GM20000 (cell line): ENCODE measurements around the gene ARID4A.

Experiments
- DNase-seq: peaks from one replicate; pipeline ENCODE4 v3.0.0; 2012; ENCODE audit warnings: low spot score
- TF ChIP-seq, protein P1 (sequence below): IDR thresholded peaks from 2 replicates; pipeline ENCODE4 v1.5.1; 2012; ENCODE audit warnings: mild to moderate bottlenecking, control low read depth; ENCODE audit errors: extremely low read depth, missing control alignments

Gene ARID4A

DNA sequence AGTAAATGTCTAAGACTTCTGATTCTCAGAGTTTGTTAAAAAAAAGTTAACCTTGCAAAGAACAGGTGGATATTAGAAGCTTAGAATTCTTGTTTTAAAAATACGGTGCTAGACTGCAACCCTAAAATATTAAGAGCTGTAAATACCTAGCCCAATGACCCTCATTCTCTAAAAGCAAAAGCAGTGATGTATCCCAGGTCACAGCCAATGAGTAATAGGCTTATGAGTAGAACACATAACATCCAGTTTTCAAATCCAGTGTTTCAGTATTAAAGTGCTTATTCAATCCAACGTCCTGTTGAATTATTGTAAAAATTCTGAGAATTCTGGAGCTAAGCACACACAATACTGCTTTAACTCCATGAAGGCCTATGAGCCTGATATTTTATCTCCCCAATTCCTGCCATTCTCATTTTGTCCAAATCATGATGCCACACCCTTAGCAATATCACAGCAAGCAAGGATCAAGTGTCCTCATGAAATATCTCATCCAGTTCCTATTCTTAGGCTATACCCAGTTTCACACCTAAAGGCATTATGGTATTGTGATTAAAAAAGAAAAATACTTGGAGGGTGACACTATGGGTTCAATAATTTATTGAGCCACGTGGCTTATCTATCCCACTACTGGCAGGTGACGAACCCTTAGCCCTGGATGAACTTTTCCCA is 15.3 kb upstream of the ARID4A start:
- no peak for DNase-seq
- TF ChIP-seq, protein P1, sequence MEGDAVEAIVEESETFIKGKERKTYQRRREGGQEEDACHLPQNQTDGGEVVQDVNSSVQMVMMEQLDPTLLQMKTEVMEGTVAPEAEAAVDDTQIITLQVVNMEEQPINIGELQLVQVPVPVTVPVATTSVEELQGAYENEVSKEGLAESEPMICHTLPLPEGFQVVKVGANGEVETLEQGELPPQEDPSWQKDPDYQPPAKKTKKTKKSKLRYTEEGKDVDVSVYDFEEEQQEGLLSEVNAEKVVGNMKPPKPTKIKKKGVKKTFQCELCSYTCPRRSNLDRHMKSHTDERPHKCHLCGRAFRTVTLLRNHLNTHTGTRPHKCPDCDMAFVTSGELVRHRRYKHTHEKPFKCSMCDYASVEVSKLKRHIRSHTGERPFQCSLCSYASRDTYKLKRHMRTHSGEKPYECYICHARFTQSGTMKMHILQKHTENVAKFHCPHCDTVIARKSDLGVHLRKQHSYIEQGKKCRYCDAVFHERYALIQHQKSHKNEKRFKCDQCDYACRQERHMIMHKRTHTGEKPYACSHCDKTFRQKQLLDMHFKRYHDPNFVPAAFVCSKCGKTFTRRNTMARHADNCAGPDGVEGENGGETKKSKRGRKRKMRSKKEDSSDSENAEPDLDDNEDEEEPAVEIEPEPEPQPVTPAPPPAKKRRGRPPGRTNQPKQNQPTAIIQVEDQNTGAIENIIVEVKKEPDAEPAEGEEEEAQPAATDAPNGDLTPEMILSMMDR = no peak

DNA sequence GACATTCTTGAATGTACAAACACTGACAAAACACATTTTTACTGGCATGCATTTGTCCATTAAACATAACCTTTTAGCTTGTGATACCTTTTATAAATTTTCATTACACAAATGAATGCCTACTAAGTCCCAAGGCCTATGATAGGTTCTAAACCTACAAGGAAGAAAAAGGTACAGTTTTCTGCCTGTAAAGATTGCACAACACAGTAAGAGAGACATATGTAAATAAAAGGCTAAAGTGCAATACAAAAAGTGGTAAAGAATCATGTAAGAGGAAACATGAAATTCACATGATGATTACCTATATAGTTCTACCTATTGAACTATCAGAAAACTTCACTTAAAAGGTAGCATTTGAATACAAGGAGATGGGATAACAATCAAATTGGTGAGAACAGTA is 14.6 kb upstream of the ARID4A start:
- DNase-seq = no peak

DNA sequence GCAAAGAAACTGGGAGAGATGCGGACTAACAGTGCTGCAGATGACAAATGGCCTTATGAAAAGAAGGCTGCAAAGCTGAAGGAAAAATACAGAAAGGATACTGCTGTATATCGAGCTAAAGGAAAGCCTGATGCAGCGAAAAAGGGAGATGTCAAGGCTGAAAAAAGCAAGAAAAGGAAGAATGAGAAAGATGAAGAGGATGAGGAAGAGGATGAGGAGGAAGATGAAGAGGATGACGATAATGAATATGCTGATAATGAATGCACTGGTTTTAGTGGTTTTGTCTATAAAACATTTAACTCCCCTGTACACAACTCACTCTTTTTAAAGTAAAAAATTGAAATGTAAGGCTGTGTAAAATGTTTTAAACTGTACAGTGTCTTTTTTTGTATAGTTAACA is 13.2 kb upstream of the ARID4A start:
- no peak for DNase-seq
- TF ChIP-seq, protein P1 = no peak

More for the DNA sequence above, 14.6 kb upstream of the ARID4A start:
- TF ChIP-seq, protein P1 = no peak

DNA sequence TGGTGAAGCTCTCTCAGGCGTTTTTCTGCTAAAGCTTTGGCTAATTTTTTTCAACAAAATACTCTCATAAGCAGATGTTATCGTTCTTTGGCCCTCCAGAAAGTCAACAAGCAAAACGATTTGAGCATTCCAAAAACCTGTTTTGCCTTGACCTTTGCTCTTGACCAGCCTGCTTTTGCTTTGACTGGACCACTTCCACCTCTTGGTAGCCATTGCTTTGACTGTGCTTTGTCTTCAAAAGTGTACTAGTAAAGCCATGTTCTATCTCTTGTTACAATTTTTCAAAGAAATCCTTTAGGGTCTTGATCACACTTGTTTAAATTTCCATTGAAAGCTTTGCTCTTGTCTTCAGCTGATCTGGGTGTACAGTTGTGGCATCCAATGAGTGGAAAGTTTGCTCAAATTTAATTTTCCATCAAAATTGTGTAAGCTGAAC is 10.7 kb upstream of the ARID4A start:
- TF ChIP-seq, protein P1 = no peak
- no peak for DNase-seq

DNA sequence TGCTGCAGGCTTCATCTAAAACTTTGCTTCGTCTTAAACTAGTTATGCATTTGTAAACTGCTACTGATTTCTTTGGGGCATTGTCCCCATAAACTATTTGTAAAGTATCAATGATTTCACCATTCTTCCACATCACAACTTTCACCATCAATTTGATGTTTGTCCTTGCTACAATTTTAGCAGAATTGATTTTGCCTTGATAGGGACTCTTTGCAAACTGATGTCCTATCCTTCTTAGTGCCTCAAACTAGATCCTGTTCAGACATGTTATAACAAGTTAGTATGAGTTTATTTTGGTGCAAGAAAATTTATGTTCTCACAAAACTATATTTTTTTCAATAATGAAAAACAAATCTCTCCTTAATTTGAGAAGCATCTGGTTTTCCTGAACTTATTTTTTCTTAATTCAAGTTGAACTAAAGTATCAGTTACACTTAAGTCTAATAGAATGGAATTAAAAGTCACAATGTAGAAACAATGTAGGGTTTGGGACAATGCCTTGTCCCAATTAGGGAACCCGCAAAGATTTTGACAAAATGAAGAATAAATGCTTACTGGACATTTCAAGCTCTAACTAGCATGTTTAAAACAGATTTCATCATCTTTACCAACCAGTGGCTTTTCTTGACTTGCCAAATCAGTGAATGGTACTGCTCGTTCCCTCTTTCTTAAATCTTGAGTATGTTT is 10.1 kb upstream of the ARID4A start:
- DNase-seq = no peak
- TF ChIP-seq, protein P1 = no peak

DNA sequence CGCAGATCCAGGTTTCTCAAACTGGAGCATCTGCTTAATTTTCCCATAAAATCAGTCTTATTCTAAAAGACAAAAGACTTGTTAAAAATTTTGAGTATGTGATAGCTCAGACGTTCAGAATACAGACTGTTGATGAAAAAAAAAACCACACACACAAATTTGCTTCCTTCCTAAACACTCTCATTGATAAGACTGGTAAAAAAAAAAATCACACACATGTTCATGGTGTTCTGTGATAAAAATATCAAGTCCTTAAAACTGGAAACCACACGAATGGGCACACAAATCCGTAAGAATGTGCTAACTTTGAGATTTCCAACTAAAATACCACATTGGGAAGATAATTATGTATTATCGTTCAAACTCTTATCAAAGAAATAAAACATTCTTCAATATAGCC is 6.7 kb upstream of the ARID4A start:
- no peak for DNase-seq
- TF ChIP-seq, protein P1 = no peak

DNA sequence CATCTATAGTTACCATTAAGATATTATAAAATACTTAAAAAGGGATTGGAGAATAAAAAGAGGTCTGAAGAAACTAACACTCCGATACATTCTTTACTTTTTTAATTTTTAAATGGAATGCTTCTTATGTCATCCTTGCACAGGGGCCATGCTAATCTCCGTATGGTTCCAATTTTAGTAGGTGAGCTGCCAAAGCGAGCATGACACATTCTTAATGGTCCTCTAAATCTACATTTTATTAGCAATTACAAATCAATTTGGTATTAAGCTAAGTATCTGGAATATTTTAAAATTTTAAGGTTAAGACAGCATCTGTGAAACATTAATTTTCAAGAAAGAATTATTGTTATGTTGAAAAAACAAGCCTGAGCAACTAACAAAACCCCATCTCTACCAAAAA is 6.2 kb upstream of the ARID4A start:
- no peak for DNase-seq
- TF ChIP-seq, protein P1 = no peak
